ENCODE results near the gene PXK.
A peak's percentile ranks its signal among the peaks of the same experiment; 100 is the strongest.
"Not testable (repeated sequence)": the region's sequence is repeated elsewhere in the genome, so short reads cannot be mapped to it uniquely, and the experiment has no call there.

PXK gene

GRCh38 chr3:58421004-58421403 is 88.3 kb downstream of the PXK start:
- no peak for DNase-seq

- no peak for DNase-seq
Observed at GRCh38 chr3:58422756-58423325, 90.1 kb downstream of the PXK start.

- DNase-seq, result no peak
Observed at GRCh38 chr3:58424613-58425012, 91.9 kb downstream of the PXK start.

- DNase-seq, result no peak
Observed at GRCh38 chr3:58425782-58426181, 93.1 kb downstream of the PXK start.

DNA sequence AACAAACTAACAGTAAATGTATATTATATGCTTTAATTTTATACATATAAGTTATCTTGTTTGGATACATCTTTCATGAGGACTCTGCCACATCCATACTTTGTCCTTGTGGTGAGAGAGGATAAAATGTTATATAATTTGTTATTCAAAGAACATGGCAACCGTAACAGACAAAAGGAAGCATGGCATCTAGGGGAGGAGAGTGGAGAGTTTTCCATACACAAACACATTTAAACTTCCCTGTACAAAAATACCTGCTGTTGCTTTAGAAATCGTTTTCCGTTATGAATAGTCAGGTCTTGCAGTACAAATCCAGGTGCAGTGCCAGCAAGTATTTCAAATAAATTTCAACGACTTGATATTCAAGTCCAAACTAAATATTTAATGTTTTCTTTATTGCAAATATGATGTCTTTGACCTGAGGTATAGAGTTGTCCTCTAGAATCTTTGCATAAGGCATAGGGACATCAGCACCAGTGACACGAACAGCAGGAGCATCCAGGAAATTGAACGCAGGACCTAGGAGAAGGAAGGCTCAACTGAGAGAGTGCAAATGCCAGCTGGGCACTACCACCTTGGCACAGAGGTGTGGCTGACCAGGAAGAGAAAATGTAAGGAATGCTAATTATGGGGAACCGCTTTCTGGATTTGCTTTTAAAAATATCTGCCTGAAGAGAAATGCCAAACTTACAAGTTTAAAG is 95.1 kb downstream of the PXK start:
- no peak for DNase-seq

DNA sequence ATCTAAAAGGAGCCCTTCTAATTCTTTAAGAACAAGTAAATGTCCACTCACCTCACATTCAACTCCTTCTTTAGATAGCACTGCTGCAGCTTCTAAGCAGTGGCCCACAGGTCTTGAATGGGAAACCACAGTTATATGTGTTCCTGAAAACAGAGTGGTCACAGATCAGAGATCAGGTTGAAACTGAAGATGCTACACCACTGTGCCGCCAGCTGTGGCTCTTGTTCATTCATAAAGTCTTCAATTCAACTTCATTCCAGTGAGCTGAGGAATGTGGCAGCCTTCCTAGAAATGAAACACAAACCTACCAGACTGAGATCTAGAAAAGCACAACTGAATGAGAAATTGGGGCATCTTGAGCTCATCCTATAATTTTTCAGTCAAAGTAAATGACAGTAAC is 97.0 kb downstream of the PXK start:
- no peak for DNase-seq

DNA sequence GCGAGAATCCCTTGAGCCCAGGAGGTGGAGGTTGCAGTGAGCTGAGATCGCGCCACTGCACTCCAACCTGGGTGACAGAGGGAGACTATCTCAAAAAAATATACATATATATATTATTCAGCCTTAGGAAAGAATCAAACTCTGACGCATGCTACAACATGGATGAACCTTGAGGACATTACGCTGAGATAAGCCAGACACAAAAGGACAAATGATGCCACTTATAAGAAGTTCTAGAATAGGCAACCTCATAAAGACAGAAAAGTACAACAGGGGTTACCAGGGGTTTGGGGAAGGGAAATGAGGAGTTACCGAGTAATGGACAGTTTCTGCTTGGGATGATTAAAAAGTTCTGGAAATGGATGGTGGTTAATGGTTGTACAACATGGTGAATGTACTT is 100.2 kb downstream of the PXK start:
- DNase-seq, result no peak

GRCh38 chr3:58433400-58434167 is 100.9 kb downstream of the PXK start, which contains the start of gene PDHB:
TSS of gene PDHB (minus strand) at chr3:58433832. CDS start at chr3:58433809, 23 bp downstream.
- peak; percentile 40 for DNase-seq

DNA sequence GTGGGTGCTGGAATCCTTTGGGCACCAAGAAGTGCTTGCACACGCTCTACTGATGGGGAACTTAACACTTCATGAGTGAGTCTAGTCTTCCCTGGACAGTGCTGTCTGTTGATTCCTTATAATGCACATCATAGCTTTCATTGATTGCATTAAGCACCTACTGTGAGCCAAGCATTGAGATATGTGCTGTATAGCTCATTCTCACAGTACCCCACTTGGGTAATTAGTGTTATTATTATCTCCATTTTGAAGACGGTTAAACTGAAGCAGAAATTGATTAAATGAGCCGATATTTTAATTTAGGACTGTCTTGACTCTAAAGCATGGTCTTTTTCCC is 101.4 kb downstream of the PXK start:
- DNase-seq, result no peak

GRCh38 chr3:58434511-58434910 is 101.8 kb downstream of the PXK start:
- DNase-seq, result no peak

DNA sequence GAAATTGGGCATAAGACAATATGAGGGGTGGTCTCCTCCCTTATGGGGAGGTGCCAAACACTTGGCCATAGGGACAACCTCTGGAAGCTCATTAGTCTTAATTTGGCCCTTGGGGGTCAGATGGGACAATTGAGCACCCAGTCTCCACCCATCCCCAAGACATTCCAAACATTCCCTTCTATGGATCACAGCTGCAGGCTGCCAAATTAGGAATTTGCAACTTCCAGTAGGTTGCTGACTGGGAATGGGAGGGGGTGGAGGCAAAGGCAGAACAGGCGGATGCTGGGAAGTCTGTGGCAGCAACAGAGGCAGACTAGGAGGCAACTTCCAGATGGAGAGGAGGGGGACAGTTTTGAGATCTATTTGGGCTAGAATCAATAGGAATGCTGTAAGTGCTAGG is 102.3 kb downstream of the PXK start:
- no peak for DNase-seq

DNA sequence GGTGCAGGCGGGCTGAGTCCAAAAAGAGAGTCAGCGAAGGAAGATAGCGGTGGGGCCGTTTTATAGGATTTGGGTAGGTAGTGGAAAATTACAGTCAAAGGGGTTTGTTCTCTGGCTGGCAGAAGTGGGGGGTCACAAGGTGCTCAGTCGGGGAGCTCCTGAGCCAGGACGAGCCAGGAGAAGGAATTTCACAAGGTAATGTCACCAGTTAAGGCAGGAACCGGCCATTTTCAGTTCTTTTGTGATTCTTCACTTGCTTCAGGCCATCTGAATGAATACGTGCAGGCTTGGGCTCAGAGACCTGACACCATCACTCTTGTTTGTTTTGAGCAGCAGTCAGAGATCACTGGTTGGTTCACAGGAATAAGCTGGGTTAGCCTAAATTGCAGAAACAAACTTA is 104.6 kb downstream of the PXK start:
- DNase-seq, result not testable (repeated sequence)

DNA sequence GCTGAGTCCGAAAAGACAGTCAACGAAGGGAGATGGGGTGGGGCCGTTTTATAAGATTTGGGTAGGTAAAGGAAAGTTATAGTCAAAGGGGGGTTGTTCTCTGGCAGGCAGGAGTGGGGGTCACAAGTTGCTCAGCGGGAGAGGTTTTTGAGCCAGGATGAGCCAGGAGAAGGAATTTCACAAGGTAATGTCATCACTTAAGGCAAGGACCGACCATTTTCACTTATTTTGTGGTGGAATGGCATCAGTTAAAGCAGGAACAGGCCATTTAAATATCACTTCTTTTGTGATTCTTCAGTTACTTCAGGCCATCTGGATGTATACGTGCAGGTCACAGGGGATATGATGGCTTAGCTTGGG is 108.3 kb downstream of the PXK start:
- not testable (repeated sequence) for DNase-seq

DNA sequence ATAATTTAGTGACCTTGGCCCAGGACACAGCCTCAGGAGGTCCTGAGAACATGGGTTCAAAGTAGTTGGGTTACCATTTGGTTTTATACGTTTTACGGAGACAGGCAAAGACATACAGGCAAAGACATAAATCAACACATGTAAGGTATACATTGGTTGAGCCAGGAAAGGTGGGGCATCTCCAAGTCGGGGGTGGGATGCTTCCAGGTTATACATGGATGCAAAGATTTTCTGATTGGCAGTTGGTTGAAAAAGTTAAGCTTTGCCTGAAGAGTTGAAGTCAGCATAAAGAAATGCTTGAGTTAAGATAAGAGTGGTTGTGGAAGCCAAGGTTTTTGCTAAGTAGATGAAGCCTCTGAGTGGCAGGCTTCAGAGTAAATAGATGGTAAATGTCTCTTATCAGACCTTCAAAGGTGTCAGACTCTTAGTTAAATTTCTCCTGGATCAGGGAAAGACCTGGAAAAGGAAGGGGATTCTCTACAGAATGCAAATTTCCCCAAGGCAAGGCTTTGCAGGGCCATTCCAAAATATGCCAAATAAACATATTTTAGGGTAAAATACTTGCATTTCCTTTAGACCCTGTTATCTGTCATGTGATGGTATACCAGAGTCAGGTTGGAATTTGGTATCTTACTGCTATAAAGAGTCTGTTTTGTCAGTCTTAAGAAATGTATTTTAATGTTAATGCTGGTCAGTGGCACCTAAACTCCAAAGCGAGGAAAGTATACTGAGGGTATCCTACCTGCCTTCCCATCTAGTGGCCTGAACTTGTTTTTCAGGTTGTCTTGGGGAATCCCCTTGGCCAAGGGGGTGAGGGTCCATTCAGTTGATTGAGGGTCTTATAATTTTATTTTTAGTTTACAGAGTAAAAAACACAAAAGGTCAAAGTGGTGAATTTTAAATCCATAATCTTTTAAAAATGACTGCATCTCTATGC is 109.1 kb downstream of the PXK start:
- DNase-seq, result no peak

GRCh38 chr3:58452176-58452575 is 119.5 kb downstream of the PXK start:
- DNase-seq, result no peak

DNA sequence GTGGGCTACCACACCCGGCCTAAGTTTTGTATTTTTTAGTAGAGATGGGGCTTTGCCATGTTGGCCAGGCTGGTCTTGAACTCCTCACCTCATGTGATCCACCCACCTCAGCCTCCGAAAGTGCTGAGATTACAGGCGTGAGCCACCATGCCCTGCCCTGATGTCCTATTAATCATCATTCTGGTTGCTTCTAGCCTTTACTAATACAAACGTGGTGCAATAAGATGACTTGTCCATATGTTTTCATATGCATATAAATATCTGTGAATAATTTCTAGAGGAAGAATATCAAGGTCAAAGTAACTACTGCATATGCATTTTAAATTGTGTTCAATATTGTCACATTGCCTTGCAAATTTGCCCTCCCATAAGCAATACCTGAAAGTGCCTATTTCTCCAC is 126.5 kb downstream of the PXK start:
- no peak for DNase-seq

- no peak for DNase-seq
Observed at GRCh38 chr3:58462829-58463180, 130.1 kb downstream of the PXK start.

GRCh38 chr3:58463181-58463941 is 130.7 kb downstream of the PXK start:
- no peak for DNase-seq

- no peak for DNase-seq
Observed at GRCh38 chr3:58463942-58464271, 131.2 kb downstream of the PXK start.

- no peak for DNase-seq
Observed at GRCh38 chr3:58464866-58465265, 132.2 kb downstream of the PXK start.

- DNase-seq, result no peak
Observed at GRCh38 chr3:58466899-58467563, 134.3 kb downstream of the PXK start.

DNA sequence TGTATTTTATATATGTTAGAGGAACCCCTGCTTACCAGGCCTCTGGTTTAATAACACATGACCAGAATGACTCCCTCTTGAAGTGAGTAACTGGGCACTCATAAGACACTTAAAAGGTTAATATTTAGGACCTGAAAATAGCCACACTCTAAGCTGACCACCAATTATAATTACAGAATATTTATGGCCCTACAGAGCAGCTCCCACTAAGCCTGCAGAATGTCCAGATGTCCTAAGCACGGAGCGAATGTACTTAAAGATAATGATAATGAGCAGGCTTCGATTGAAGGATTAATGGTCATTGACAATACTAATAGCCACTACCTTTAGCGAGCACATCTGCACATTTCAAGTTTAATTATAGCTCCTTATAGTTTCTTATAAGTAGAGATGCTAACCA is 136.4 kb downstream of the PXK start:
- no peak for DNase-seq
